SKM-1 (cell line): ENCODE measurements around the gene ZNF99.
"Not testable (repeated sequence)": the region's sequence is repeated elsewhere in the genome, so short reads cannot be mapped to it uniquely, and the experiment has no call there.

Source experiments
- DNase-seq: peaks from one replicate; lab custom pipeline; 2025; ENCODE audit not compliant: unreplicated experiment; lab: John Stamatoyannopoulos, UW

The ZNF99 gene

DNA sequence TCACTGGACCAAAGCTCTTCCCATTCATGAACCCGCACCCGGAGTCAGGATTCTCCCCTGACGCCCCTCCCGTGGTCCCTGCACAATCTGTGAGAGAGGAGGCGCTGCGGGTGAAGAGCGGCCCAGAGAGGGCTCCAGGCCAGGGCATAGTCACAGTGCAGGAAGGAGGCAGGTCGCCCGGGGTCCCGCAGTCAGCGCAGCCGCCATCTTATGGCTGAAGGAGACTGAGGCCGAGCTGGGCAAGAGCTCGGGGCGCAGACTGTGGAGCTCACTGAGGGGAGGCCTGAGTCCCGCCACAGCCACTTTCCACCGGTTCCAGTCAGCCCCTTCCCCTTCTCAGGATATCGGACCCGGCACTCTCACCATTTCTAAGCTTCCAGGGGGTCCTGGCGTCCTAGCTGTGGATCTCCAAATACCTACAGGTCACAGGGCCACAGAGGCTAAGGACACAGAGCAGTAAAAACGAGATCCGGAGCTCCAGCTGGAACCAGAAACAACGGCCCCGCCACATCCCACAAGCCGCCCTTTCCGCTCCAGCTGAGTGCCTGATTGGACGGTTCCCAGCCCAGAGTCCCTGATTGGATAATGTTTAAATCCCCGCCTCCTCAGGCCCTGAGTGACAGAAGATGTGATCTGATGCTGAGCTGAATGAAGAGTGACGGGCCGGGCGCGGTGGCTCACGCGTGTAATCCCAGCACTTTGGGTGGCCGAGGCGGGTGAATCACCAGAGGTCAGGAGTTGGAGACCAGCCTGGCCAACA lies at the start of gene ZNF99:
Gene ZNF99 (minus strand): TSS at position 501 of the 760 bp plus-strand sequence. CDS start 135 bp downstream, at position 366.
- DNase-seq: no peak

DNA sequence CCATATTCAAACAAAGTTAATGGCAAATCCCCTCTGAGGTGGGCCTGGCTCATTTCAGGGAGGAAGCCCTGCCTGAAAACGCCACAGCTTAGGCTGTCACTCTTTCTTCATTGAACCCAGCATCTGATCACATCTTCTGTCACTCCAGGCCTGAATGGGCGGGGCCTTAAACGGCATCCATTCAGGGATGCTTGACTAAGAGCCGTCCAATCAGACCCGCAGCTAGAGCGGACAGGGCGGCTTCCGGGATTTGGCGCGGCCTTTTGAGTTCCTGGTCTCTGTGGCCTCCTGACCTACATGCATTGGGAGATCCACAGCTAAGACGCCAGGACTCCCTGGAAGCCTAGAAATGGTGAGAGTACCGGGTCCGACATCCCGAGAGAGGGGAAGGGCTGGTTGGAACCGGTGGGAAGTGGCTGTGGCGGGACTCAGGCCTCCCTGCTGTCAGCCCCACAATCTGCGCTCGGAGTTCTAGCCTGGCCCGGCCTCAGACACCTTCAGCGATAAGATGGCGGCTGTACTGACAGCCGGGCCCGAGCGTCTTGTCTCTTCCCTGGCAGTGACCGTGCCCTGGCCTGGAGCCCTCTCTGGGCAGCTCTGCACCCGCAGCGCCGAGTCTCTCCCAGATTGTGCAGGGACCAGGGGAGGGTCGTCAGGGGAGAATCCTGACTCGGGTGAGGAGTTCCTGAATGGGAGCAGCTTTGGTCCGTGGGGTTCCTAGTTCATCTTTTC lies 48.2 kb upstream of the ZNF99 start, which contains the start of gene ZNF723:
Gene ZNF723 (plus strand): TSS at position 261 of the 732 bp plus-strand sequence. CDS start 89 bp downstream, at position 350.
- DNase-seq: no peak

DNA sequence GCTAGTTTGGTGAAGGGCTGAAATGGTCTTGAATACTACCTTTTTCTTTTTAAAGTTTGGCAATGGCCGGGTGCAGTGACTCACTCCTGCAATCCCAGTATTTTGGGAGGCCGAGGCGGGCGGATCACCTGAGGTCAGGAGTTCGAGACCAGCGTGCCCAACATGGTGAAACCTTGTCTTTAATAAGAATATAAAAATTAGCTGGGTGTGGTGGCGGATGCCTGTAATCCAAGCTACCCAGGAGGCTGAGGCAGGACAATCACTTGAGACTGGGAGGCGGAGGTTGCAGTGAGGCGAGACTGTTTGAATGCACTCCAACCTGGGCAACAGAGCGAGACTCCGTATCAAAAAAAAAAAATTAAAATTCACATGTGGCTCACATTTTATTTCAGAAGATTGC lies 47.3 kb upstream of the ZNF99 start:
- DNase-seq: no peak

DNA sequence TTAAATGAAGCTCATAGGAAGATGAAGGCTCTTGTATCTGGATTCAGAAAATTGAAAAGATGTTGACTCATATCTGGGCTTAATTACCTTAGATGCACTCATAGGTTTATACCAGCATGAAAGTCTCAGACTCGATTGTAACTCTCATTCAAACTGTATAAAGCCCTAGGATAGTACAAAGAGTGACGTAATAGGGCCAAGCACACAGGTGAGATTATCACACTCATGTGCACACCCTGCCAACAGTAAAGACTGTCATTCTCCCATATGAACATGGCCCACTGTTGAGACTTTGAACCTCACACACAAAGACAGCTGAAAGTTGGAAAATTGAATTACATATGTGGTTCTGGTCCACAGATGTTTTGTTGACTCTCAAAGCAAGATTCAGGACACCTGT lies 30.2 kb upstream of the ZNF99 start:
- no peak for DNase-seq

DNA sequence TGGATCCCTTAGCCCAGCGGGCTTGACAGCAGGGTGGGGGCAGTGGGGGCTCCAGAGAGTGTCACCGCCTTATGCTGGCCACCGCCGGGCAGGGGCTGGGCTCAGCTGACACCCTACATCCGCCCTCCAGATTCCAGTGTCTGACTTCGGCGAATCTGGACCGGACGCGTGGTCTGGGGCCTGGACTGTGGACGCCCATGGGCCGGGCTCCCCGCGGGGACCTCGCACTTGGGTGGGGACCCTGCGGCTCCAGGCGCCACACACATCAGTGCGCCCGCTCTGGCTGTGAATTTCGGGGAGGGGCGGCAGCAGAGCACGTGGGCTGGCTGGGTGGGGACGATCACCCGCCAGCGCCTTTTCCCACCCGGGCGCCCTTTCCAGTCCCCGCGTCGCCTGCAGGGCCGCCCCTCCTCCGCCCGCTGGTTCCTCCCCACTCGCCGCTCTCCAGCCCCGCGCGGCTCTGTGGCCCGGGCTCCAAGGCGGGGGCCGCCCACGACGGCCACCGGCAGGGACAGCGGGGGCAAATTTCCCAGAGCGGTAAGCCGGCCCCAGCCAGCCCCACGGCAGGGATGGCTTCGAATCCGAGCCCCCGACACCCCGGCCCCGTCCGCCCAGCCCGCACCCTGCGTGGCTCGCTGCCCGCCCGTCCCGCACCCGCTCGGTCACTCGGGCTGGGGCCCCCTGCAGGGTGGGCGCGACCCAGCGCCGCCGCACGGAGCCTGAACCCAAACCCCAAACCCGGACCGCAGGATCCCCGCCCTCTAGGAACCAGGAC lies 23.3 kb upstream of the ZNF99 start:
- DNase-seq: no peak

DNA sequence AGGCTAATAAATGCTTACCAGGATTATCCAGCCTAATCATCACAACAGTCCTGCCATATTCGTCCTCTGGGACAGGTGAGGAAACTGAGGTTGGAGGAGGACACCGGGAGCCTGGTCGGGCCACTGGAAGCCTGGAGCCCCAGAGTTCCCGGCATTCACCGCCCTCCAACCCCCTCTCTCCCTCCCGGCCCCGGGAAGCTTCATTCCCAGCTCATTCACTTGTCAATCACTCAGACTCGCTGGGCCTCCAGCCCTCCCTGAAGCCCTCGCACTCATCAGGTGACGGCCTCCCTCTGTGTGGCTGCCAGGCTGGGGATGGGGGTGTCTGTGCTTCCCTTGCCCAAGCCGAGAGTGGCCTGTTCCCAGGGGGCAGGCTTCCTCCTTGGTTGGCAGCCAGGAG lies 22.5 kb upstream of the ZNF99 start:
- DNase-seq: no peak

DNA sequence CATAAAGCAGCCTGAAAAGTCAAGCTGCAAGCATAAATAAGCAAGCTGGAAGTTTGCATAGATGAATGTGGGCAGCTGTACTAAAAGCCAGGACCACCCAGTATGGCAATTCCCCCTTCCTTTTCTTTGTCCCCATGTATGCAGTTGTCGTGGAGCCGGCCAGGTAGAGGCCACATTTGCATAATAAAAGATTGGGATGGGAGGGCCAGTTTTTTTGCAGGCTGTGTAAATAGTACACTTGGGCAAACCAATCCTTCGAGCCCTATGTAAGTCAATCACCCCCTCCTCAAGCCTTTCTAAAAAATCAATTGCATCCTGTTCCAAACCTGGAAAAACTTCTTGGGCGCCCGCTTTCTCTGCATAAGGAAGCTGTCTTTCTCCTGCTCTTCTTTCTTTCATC lies 13.1 kb upstream of the ZNF99 start:
- DNase-seq: no peak

DNA sequence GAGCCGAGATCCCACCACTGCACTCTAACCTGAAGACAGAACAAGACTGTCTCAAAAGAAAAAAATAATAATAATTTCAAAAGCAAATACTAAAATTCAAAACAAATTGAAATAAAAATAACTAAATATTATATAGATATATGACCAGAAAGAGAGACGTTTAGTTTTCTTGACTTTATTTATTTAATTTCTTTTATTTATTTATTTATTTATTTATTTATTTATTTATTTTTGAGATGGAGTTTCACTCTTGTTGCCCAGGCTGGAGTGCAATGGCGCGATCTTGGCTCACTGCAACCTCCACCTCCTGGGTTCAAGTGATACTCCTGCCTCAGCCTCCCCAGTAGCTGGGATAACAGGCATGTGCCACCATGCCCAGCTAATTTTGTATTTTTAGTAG lies 8.9 kb upstream of the ZNF99 start:
- DNase-seq: not testable (repeated sequence)

DNA sequence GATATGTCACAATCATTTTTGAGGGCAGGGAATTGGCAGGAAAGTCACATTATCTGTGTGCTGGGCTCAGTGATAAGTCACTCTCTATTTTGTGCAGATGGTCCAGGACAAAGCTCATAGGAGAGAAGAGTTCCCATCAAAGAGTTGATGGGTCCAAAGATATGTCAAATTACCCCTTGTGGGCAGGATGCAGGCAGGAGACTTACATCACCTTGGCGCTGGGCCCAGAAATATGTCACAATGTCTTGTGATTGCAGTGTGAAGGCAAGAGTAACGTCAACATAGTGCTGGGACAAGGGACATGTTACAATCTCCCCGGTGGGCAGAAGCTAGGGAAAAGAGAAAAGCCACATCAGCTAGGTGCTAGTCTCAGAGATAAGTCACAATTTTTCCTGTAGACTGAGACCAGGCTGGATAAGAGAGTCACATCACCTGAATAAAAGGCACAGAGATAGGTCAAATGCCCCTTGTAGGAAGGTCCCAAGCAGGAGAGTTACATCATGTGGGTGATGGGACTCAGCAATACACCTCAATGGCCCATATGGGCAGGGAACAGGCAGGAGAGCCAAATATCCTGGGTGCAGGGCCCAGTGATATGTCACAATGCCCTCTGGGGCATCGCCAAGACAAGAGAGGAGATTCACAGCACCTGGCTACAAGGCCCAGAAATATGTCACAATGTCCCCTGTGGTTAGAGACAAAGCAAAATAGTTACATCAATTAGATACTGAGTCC lies 47.9 kb downstream of the ZNF99 start:
- no peak for DNase-seq

DNA sequence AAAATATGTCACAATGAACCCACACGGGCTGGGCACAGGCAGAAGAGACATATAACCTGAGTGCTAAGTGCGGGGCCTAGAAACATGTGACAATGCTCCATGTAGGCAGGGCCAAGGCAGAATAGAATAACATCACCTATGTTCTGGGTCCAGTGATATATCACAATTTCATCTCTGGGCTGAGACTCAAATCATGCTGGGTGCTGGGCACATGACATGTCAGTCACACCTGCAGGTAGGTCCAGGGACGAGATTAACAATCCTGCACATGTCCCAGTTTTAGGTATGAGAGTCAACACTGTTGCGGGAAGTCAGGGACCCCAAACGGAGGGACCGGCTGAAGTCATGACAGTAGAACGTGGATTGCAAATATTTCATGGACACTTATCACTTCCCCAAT lies 50.3 kb downstream of the ZNF99 start:
- no peak for DNase-seq

DNA sequence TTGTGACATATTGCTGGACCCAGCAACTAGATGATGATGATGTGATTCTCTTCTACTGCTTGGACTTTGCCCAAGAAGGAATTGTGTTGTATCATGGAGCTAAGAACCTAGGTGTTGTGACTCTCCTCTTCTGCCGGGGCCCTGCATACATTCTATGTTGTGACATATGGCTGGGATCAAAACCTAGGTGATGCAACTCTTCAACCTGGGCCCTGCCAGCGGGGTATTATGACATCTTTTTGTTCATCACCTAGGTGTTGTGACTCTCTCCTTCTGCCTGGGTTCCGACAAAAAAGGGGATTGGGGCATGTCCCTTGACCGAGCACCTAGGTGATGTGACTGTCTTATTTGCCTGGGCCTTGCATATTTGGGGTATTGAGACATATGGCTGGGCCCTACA lies 55.7 kb downstream of the ZNF99 start:
- DNase-seq: not testable (repeated sequence)

DNA sequence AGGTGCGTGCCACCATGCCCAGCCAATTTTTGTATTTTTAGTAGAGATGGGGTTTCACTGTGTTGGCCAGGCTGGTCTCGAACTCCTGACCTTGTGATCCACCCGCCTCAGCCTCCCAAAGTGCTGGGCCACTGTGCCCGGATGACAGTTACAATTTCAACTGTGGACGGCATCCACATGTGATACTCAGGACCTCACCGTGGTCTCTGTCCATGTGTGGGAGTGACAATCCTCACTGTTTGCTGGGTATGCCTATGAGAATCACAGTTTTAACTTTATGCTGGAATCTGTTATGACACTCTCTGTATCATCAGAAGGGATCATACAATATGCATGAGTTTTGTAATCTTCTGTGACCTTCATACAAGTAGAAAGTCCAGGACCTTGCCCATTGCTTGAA lies 62.4 kb downstream of the ZNF99 start:
- not testable (repeated sequence) for DNase-seq

DNA sequence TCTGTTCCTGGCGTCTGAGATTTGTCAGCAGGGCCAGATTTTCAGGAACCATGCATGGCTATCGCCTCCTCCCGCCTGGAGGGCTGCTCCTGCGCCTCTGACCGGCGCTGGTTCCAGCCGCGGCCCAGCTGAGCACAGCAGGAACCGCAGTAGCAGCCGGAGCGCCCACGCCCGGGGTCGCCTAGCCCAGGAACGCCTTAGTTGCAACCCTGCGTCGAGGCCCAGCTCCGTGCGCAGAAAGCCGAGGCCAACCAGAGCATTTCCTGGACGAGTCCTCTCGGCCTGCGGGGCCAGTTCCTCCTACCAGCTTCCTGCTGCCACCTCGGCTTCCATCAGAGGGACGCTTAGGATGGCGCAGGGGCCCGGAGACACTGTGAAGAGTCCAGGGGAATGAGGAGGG lies 75.0 kb downstream of the ZNF99 start:
- no peak for DNase-seq

DNA sequence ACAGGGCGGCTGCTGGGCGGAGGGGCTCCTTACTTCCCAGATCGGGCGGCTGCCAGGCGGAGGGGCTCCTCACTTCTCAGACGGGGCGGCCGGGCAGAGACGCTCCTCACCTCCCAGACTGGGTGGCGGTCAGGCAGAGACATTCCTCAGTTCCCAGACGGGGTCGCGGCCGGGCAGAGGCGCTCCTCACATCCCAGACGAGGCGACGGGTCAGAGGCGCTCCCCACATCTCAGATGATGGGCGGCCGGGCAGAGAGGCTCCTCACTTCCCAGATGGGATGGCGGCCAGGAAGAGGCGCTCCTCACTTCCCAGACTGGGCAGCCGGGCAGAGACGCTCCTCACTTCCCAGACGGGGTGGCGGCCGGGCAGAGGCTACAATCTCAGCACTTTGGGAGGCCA lies 80.9 kb downstream of the ZNF99 start:
- not testable (repeated sequence) for DNase-seq

DNA sequence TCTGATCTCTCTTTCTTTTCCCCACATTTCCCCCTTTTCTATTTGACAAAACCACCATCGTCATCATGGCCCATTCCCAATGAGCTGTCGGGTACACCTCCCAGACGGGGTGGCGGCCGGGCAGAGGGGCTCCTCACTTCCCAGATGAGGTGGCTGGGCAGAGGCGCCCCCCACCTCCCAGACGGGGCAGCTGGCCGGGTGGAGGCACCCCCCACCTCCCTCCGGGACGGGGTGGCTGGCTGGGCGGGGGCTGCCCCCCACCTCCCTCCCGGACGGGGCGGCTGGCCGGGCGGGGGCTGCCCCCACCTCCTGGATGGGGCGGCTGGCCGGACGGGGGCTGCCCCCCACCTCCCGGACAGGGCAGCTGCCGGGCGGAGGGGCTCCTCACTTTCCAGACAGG lies 81.3 kb downstream of the ZNF99 start:
- not testable (repeated sequence) for DNase-seq
